ENCODE results near the gene EFCAB10.
A peak's percentile ranks its signal among the peaks of the same experiment; 100 is the strongest.
"Not testable (repeated sequence)": the region's sequence is repeated elsewhere in the genome, so short reads cannot be mapped to it uniquely, and the experiment has no call there.

EFCAB10 gene

GRCh38 chr7:105531792-105532671, 49.3 kb downstream of the EFCAB10 start, which contains the start of gene RINT1:
Gene RINT1 (plus strand): TSS chr7:105532201. CDS start chr7:105532316, 115 bp downstream.
- Mint-ChIP-seq H3K36me3 (ENCODE audit: low read depth) (peaks cover 22% of the 10 kb centered on the region), H3K27ac (peak within 1 kb of the TSS; percentile 94), H3K4me3 (peak within 1 kb of the TSS; percentile 92), H3K4me1 (ENCODE audit: low read depth) (peaks cover 22% of the 10 kb centered on the region), H3K27me3 (no peaks in the 10 kb centered on the region), H3K9me3 (no peaks in the 10 kb centered on the region)
- intact Hi-C loops (cut with micrococcal nuclease) = loop anchor here (1.0 kb wide), 1 partner anchor 10 kb away; the partner anchor contains the start of gene PUS7

DNA sequence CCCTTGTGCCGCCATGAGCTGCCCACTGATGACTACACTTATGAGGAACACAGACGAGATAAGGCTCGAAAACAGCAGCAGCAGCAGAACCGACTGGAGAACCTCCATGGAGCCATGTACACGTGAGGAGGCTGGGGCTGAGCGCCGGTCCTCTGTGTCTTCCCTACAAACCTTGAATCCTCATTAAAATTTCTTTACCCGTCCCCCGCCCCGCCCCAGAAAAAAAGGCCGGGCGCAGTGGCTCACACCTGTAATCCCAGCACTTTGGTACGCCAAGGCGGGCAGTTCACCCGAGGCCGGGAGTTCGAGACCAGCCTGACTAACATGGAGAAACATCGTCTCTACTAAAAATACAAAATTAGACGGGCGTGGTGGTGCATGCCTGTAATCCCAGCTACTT, 50.7 kb downstream of the EFCAB10 start:
- Mint-ChIP-seq H3K4me1 (ENCODE audit: low read depth) (peaks cover 22% of the 10 kb centered on the region), H3K27me3 (peaks cover 2% of the 10 kb centered on the region), H3K4me3 (no peak overlapping the region), H3K9me3 (no peaks in the 10 kb centered on the region), H3K36me3 (ENCODE audit: low read depth) (peaks cover 13% of the 10 kb centered on the region), H3K27ac (no peak overlapping the region)
- intact Hi-C loops (cut with micrococcal nuclease) = no loop called here

- H3K27me3 Mint-ChIP-seq = peaks cover 2% of the 10 kb centered on the region
- H3K9me3 Mint-ChIP-seq = no peaks in the 10 kb centered on the region
- no peak overlapping the region for H3K4me3 Mint-ChIP-seq
- peaks cover 24% of the 10 kb centered on the region for H3K4me1 Mint-ChIP-seq (ENCODE audit: low read depth)
- H3K36me3 Mint-ChIP-seq (ENCODE audit: low read depth) = peaks cover 9% of the 10 kb centered on the region
- intact Hi-C loops (cut with micrococcal nuclease) = no loop called here
- no peak overlapping the region for H3K27ac Mint-ChIP-seq
Measured at GRCh38 chr7:105530126-105530525, 51.2 kb downstream of the EFCAB10 start.

DNA sequence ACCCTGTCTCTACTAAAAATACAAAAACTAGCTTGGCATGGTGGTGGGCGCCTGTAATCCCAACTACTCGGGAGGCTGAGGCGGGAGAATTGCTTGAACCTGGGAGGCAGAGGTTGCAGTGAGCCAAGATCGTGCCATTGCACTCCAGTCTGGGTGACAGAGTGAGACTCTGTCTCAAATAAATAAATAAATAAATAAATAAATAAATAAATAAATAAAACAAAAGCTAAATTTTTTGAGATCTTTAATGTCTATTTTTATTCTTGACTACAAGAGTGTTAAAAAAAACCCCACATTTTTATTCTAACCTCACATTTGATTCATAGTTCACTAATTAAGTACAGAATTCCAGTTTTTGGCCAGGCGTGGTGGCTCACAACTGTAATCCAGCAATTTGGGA, 53.6 kb downstream of the EFCAB10 start:
- H3K4me3 Mint-ChIP-seq; H3K36me3 Mint-ChIP-seq (ENCODE audit: low read depth); H3K27ac Mint-ChIP-seq; intact Hi-C loops (cut with micrococcal nuclease); H3K9me3 Mint-ChIP-seq; H3K27me3 Mint-ChIP-seq: not testable (repeated sequence)
- peaks cover 24% of the 10 kb centered on the region for H3K4me1 Mint-ChIP-seq (ENCODE audit: low read depth)

GRCh38 chr7:105524840-105525239, 56.5 kb downstream of the EFCAB10 start:
- intact Hi-C loops (cut with micrococcal nuclease) = loop anchor here (5.0 kb wide), 1 partner anchor 128 kb away; no protein-coding TSS in a partner anchor
- Mint-ChIP-seq H3K27ac (no peak overlapping the region), H3K36me3 (ENCODE audit: low read depth) (peaks cover 8% of the 10 kb centered on the region)

DNA sequence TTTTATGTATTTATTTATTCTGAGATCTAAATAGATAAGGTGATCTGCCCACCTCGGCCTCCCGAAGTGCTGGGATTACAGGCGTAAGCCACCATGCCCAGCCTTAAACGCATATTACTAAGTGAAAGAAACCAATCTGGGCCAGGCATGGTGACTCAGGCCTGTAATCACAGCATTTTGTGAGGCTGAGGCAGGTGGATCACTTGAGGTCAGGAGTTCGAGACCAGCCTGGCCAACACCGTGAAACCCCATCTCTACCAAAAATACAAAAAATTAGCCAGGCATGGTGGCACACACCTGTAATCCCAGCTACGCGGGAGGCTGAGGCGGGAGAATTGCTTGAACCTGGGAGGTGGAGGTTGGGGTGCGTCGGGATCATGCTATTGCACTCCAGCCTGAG, 56.9 kb downstream of the EFCAB10 start:
- not testable (repeated sequence) for H3K4me3 Mint-ChIP-seq, H3K9me3 Mint-ChIP-seq, H3K27me3 Mint-ChIP-seq, H3K27ac Mint-ChIP-seq
- Mint-ChIP-seq H3K4me1 (ENCODE audit: low read depth) (peaks cover 23% of the 10 kb centered on the region), H3K36me3 (ENCODE audit: low read depth) (peaks cover 12% of the 10 kb centered on the region)
- intact Hi-C loops (cut with micrococcal nuclease) = loop anchor here (5.0 kb wide), 1 partner anchor 127 kb away; no protein-coding TSS in a partner anchor

More at GRCh38 chr7:105524840-105525239, 56.5 kb downstream of the EFCAB10 start:
- Mint-ChIP-seq H3K27me3 (peaks cover 2% of the 10 kb centered on the region), H3K4me1 (ENCODE audit: low read depth) (peaks cover 23% of the 10 kb centered on the region), H3K4me3 (no peak overlapping the region), H3K9me3 (no peaks in the 10 kb centered on the region)

GRCh38 chr7:105521717-105522463, 59.4 kb downstream of the EFCAB10 start, which contains the start of gene PUS7:
Gene PUS7 (minus strand): TSS chr7:105522271. CDS start chr7:105508512, 13,759 bp downstream.
- Mint-ChIP-seq H3K27ac (peak within 1 kb of the TSS; percentile 96), H3K36me3 (ENCODE audit: low read depth) (peaks cover 18% of the 10 kb centered on the region), H3K4me1 (ENCODE audit: low read depth) (peaks cover 23% of the 10 kb centered on the region), H3K4me3 (peak within 1 kb of the TSS; percentile 91), H3K27me3 (peaks cover 2% of the 10 kb centered on the region), H3K9me3 (no peaks in the 10 kb centered on the region)
- intact Hi-C loops (cut with micrococcal nuclease) = loop anchor here (1.0 to 5.0 kb wide), 2 partner anchors 10 to 125 kb away; partner anchors contain the start of gene RINT1

DNA sequence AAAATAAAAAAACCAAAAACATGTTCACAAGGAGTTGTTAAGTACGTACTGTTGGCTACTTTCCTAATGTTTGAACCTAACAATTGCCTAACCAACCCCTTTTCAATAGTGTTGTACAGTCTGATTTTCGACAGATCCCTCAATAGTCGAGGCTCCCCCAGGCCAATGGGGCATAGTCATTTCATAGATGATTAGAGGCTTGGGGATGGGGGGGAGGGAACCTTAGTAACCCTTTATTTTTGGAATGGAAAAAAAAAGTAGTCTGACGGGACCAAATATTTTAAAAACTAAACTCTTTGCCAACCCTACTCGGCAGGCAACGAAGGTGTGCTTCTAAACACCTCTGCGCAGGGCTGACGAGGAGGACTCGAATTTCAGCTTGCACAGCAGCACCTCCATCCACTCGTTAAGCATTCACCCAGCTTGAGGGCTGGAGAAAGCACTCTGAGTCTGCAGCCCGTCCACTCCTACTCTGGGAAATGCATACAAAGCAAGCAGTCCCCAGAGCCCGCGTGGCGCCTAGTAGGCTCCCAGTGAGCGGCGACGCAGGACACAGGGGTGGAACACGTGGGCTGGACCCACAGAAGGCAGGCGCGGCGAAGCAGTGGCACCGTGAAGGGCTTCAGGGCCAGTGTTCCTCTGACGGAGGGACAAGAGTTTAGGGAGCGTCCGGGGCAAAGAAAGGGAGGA, 60.1 kb downstream of the EFCAB10 start:
- H3K36me3 Mint-ChIP-seq (ENCODE audit: low read depth) = peaks cover 18% of the 10 kb centered on the region
- H3K9me3 Mint-ChIP-seq = no peaks in the 10 kb centered on the region
- peaks cover 28% of the 10 kb centered on the region for H3K4me1 Mint-ChIP-seq (ENCODE audit: low read depth)
- peak overlapping the region; percentile 96 for H3K27ac Mint-ChIP-seq
- H3K27me3 Mint-ChIP-seq = peaks cover 1% of the 10 kb centered on the region
- intact Hi-C loops (cut with micrococcal nuclease) = loop anchor here (5.0 kb wide), 1 partner anchor 124 kb away; no protein-coding TSS in a partner anchor
- peak overlapping the region; percentile 91 for H3K4me3 Mint-ChIP-seq

- Mint-ChIP-seq H3K4me3 (peak overlapping the region; percentile 13), H3K4me1 (ENCODE audit: low read depth) (peaks cover 28% of the 10 kb centered on the region), H3K36me3 (ENCODE audit: low read depth) (peaks cover 18% of the 10 kb centered on the region)
- H3K27ac Mint-ChIP-seq, H3K27me3 Mint-ChIP-seq, H3K9me3 Mint-ChIP-seq: not testable (repeated sequence)
- intact Hi-C loops (cut with micrococcal nuclease) = loop anchor here (5.0 kb wide), 1 partner anchor 123 kb away; no protein-coding TSS in a partner anchor
Measured at GRCh38 chr7:105520620-105521019, 60.7 kb downstream of the EFCAB10 start.

GRCh38 chr7:105519353-105519752, 61.9 kb downstream of the EFCAB10 start:
- no peaks in the 10 kb centered on the region for H3K27me3 Mint-ChIP-seq
- H3K27ac Mint-ChIP-seq = no peak overlapping the region
- peaks cover 19% of the 10 kb centered on the region for H3K4me1 Mint-ChIP-seq (ENCODE audit: low read depth)
- intact Hi-C loops (cut with micrococcal nuclease) = no loop called here
- no peaks in the 10 kb centered on the region for H3K9me3 Mint-ChIP-seq
- H3K36me3 Mint-ChIP-seq (ENCODE audit: low read depth) = peaks cover 18% of the 10 kb centered on the region
- H3K4me3 Mint-ChIP-seq = no peak overlapping the region

- H3K27ac Mint-ChIP-seq; H3K4me3 Mint-ChIP-seq; H3K27me3 Mint-ChIP-seq; intact Hi-C loops (cut with micrococcal nuclease); H3K9me3 Mint-ChIP-seq: not testable (repeated sequence)
- peaks cover 16% of the 10 kb centered on the region for H3K4me1 Mint-ChIP-seq (ENCODE audit: low read depth)
- peaks cover 12% of the 10 kb centered on the region for H3K36me3 Mint-ChIP-seq (ENCODE audit: low read depth)
Measured at GRCh38 chr7:105515610-105516009, 65.7 kb downstream of the EFCAB10 start.
